PC-3 (cell line): ENCODE measurements around the gene METTL24.

Experiments used
- EZH2 ChIP-seq: fragments of 300-600 bp; sonication (generic); IDR thresholded peaks from one replicate; pipeline ENCODE4 v1.6.1; 2017; ENCODE audit warnings: antibody characterized with exemption, mild to moderate bottlenecking, low read length; ENCODE audit not compliant: unreplicated experiment
- TF ChIP-seq, protein P1 (sequence below): fragments of 300-600 bp; sonication (generic); conservative IDR thresholded peaks from 2 replicates; pipeline ENCODE4 v1.5.1; 2017; ENCODE audit warnings: antibody characterized with exemption, low read depth, mild to moderate bottlenecking, low read length

DNA sequence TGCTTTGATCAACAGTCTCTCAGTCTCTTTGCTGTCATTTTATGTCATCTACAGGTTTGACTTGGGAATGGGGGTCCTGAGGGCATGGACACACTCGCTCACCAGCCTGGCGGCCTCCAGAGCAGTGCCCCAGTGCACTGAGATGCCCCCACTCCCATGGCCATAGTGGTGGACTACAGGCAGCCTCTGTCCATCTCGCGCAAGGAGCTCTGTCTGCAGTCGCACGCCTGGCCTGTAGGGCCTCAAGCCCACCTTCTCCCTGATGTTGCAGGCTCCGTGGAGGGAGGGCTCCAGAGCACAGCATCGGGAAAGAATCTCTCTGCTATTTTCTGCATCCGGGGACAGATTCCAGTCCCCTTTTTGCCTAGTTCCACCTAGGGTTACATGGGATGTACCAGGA is 34.6 kb upstream of the METTL24 start:
- TF ChIP-seq, protein P1, sequence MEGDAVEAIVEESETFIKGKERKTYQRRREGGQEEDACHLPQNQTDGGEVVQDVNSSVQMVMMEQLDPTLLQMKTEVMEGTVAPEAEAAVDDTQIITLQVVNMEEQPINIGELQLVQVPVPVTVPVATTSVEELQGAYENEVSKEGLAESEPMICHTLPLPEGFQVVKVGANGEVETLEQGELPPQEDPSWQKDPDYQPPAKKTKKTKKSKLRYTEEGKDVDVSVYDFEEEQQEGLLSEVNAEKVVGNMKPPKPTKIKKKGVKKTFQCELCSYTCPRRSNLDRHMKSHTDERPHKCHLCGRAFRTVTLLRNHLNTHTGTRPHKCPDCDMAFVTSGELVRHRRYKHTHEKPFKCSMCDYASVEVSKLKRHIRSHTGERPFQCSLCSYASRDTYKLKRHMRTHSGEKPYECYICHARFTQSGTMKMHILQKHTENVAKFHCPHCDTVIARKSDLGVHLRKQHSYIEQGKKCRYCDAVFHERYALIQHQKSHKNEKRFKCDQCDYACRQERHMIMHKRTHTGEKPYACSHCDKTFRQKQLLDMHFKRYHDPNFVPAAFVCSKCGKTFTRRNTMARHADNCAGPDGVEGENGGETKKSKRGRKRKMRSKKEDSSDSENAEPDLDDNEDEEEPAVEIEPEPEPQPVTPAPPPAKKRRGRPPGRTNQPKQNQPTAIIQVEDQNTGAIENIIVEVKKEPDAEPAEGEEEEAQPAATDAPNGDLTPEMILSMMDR, result no peak
- no peak for TF ChIP-seq EZH2
